Activated naive CD4-positive, alpha-beta T cell treated with anti-CD3 and anti-CD28 coated beads for 36 hours (primary cell): Measurements from ENCODE around the gene DSCAM. TPM values are rescaled to one million over a fixed set of nuclear protein-coding genes. Genes with fewer than 3 reads are reported as not detected.

Source experiments
- CTCF ChIA-PET: fragments of 350-600 bp; sonication (Branson Sonifier 250); formaldehyde crosslinking; loops from one replicate; lab custom pipeline; 2021; ENCODE audit warnings: antibody characterized with exemption; lab: Charles Lee
- DNase-seq: peaks from one replicate; pipeline ENCODE4 v3.0.0-alpha.2; 2020
- H3K27ac Mint-ChIP-seq: one replicate; pipeline ENCODE4 v1.8.0; 2021; ENCODE audit warnings: mild to moderate bottlenecking, mixed read lengths
- H3K27me3 Mint-ChIP-seq: one replicate; pipeline ENCODE4 v1.8.0; 2021; ENCODE audit warnings: low read depth, mixed read lengths
- H3K36me3 Mint-ChIP-seq: one replicate; pipeline ENCODE4 v1.8.0; 2021; ENCODE audit warnings: low read depth, mixed read lengths
- H3K4me1 Mint-ChIP-seq: one replicate; pipeline ENCODE4 v1.8.0; 2021; ENCODE audit warnings: low read depth, mixed read lengths
- H3K4me3 Mint-ChIP-seq: one replicate; pipeline ENCODE4 v1.8.0; 2021; ENCODE audit warnings: mild to moderate bottlenecking, moderate library complexity, mixed read lengths
- H3K9me3 Mint-ChIP-seq: one replicate; pipeline ENCODE4 v1.8.0; 2021; ENCODE audit warnings: mixed read lengths
- intact Hi-C: fragments of 100-400 bp; cut with micrococcal nuclease; formaldehyde crosslinking; loops from one replicate; pipeline ENCODE4 v1.15.1; 2023
- total RNA-seq, 2 experiments: library from RNA; stranded (reverse); gene quantifications; one replicate each; pipeline ENCODE4 v1.2.3, GENCODE V29; 2021

The DSCAM gene
- total RNA-seq, 2 experiments from 2014 or later, result not detected

DNA sequence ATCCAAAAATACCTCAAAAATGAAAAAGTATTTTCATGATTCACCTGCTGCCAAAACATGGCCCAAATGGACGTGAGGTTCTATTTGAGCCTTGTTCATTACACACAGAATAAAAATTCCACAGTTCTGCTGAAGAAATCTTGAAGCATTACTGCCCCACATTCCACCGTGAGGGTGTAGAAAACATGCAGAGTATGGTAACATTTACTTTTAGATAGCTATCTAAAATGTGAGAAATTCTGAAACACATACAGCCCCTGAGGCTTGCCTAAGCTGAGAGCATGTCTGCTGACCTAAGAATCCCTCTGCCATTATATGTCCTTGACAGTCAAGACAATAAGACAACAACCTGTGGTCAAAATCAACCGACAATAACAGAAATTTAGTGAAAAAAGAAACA, 186.5 kb downstream of the DSCAM start:
- intact Hi-C loops, result no loop called here
- Mint-ChIP-seq H3K4me3 (no peak overlapping the region), H3K27ac (no peak overlapping the region), H3K27me3 (no peaks in the 10 kb centered on the region), H3K4me1 (no peaks in the 10 kb centered on the region), H3K36me3 (no peaks in the 10 kb centered on the region), H3K9me3 (peaks cover 2% of the 10 kb centered on the region)
- no peak for DNase-seq
- CTCF ChIA-PET, result no interaction called here

DNA sequence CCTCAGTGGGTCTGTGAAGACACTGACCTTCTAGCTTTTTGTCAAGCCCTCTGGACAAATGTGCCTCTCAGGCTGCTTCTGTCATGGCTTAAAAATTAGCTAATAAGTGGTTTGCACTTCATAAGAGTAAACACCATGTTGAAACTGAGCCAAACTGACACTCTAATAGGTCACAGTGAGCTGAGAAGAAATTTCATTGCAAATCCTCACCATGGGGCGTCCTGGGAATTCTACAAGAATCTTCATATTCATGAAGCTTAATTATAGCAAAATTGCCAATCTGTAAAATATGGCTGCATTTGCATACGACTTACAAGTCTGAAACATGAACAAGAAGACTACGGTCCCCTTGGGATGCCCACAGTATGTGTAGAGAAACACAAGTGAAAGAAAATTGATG, 188.6 kb downstream of the DSCAM start:
- intact Hi-C loops, result no loop called here
- Mint-ChIP-seq H3K27me3 (no peaks in the 10 kb centered on the region), H3K4me1 (no peaks in the 10 kb centered on the region), H3K36me3 (no peaks in the 10 kb centered on the region), H3K4me3 (no peak overlapping the region), H3K27ac (no peak overlapping the region), H3K9me3 (peaks cover 5% of the 10 kb centered on the region)
- no peak for DNase-seq
- CTCF ChIA-PET, result no interaction called here

DNA sequence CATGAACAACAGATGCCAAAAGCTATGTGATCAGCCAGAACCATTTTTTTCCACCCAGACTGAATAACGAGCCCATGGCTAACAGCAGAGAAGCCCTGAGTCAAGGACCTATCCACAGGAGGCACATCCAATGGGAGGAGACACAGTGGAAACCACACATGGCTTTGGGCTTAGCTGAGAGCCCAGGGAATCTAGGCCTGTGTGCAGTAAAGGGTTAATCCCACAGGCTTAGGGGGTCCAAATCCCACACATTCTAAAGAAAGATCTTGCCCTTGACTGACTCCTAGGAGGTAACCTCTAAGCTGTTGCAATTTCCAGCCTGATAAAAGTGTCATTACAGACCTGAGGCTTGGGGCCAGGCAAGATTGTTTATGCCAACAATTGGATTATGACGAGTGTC, 194.5 kb downstream of the DSCAM start:
- DNase-seq, result no peak
- intact Hi-C loops, result no loop called here
- Mint-ChIP-seq H3K9me3 (peaks cover 7% of the 10 kb centered on the region), H3K27me3 (no peaks in the 10 kb centered on the region), H3K4me3 (no peak overlapping the region), H3K4me1 (no peaks in the 10 kb centered on the region), H3K27ac (no peak overlapping the region), H3K36me3 (no peaks in the 10 kb centered on the region)
- CTCF ChIA-PET, result no interaction called here

DNA sequence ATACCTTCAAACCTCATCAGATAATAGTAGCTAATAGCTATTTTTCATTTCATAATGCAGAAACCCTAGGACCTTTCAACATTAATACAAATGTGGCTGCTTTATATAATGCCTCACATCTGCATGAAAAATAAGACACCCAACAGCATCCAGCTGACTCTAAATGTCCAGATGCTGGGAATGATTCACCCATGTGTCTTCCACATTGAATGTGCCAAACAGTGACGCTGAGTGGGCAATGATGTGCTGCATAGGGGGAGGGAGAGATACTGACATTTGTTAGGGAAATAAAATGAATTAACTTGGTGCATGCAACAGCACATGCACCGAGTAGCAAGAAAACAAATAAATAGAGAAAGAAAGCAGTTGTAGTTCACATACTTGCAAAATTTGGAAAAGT, 199.3 kb downstream of the DSCAM start:
- Mint-ChIP-seq H3K4me3 (no peak overlapping the region), H3K4me1 (no peaks in the 10 kb centered on the region), H3K27ac (no peak overlapping the region), H3K9me3 (peaks cover 6% of the 10 kb centered on the region), H3K27me3 (no peaks in the 10 kb centered on the region), H3K36me3 (no peaks in the 10 kb centered on the region)
- no peak for DNase-seq
- CTCF ChIA-PET, result no interaction called here
- intact Hi-C loops, result no loop called here

- peaks cover 6% of the 10 kb centered on the region for H3K9me3 Mint-ChIP-seq
- intact Hi-C loops, result no loop called here
- no peaks in the 10 kb centered on the region for H3K27me3 Mint-ChIP-seq
- H3K27ac Mint-ChIP-seq, result no peak overlapping the region
- H3K4me3 Mint-ChIP-seq, result no peak overlapping the region
- CTCF ChIA-PET, result no interaction called here
- no peaks in the 10 kb centered on the region for H3K4me1 Mint-ChIP-seq
- H3K36me3 Mint-ChIP-seq, result no peaks in the 10 kb centered on the region
- DNase-seq, result no peak
Measured at GRCh38 chr21:40646651-40647050, 200.3 kb downstream of the DSCAM start.

- intact Hi-C loops, result no loop called here
- CTCF ChIA-PET, result no interaction called here
Measured at GRCh38 chr21:40641042-40641441, 205.9 kb downstream of the DSCAM start.

DNA sequence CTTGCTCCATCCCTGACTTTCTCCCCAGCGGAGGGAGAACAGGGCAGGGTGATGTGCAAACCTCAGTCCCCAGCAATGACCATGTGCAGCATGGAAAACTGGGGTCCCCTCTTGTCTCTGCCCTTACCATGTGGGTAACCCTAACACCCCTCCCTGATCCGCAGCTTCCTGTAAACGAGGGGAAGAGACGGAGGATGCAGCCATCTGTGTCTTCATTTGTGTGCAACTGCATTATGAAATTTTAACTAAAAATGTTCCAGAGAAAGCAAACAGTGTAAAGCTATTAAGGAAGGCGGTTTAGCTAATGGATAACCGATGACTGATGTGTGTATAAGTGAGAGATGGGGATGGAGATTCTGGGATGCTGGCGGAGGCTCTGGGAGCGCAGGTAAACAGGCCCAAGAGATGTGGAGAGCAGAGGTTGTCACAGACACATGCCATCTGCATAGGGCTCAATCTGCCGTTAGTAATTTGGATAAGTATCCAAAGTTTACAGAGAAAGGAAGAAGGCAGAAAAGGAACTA, 206.6 kb downstream of the DSCAM start:
- CTCF ChIA-PET, result no interaction called here
- no peak overlapping the region for H3K27ac Mint-ChIP-seq
- no peaks in the 10 kb centered on the region for H3K4me1 Mint-ChIP-seq
- peaks cover 1% of the 10 kb centered on the region for H3K9me3 Mint-ChIP-seq
- peaks cover 2% of the 10 kb centered on the region for H3K27me3 Mint-ChIP-seq
- H3K36me3 Mint-ChIP-seq, result no peaks in the 10 kb centered on the region
- intact Hi-C loops, result no loop called here
- H3K4me3 Mint-ChIP-seq, result no peak overlapping the region
- DNase-seq, result no peak

More at GRCh38 chr21:40641042-40641441, 205.9 kb downstream of the DSCAM start:
- Mint-ChIP-seq H3K9me3 (peaks cover 1% of the 10 kb centered on the region), H3K27me3 (peaks cover 2% of the 10 kb centered on the region), H3K36me3 (no peaks in the 10 kb centered on the region), H3K4me3 (no peak overlapping the region), H3K4me1 (no peaks in the 10 kb centered on the region), H3K27ac (no peak overlapping the region)
- no peak for DNase-seq

DNA sequence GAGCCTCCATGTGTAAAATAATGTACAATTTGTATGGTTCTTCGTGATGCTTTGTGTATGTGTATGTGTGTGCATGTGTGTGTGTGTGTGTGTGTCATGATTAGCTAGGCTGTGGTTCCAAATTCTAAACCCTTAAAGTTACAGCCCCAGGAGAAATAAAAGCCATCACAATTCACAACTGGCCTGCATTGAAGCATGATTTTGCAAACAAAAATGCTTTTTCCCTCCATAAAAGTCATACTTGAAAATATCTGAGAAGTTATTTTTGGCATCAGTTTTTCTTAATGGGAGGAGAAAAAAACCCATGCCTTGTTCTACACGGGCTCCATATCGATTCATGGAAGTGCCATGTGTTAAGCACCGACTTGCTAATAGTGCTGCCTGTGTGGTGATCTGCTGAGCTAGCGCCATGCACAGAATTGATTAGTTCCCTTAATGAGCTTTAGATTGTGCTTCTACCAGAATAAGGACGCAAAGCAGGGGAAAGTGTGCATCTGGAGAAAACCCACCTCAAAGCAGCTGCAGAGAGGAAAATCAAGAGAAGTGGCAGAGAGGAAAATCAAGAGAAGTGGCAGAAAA, 207.3 kb downstream of the DSCAM start:
- Mint-ChIP-seq H3K36me3 (no peaks in the 10 kb centered on the region), H3K27ac (no peak overlapping the region), H3K4me3 (no peak overlapping the region), H3K4me1 (no peaks in the 10 kb centered on the region), H3K27me3 (peaks cover 2% of the 10 kb centered on the region), H3K9me3 (peaks cover 1% of the 10 kb centered on the region)
- DNase-seq, result no peak
- CTCF ChIA-PET, result no interaction called here
- intact Hi-C loops, result no loop called here

DNA sequence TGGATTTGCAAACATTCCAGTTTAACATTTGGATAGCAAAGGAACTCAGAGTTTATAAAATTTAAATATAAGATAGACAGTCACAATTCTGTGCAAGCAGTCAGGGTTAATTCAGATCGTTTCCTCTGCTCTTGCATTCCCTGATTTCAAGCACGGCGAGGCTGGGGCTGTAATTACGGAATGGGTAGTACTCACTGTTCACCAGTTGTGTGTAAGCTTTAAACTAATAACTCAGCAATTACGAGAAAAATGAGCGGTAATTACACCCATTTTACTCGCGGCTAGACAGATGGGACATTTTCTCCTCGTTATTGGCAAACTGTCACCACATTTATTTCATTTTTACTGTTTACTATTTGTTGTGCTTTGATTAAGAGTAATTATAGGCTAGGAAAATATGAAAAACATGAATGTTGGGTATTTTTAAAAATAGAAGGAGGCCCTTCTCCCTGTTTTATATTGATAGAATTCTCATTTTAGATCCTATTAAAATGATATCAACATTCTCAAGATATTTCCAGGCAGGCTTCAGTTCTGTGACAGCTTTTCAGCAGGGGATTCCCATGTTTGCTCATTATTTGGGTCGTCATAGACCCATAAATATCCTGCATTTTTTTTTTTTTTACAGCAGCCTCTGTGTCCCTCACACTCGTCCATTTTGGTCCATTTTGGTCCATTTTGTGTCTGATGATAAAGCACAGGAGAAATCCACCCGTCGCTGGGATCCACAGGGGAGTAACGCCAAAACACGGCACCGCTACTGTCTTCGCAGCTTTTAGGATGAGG, 208.3 kb downstream of the DSCAM start:
- no peak overlapping the region for H3K4me3 Mint-ChIP-seq
- H3K27ac Mint-ChIP-seq, result no peak overlapping the region
- intact Hi-C loops, result no loop called here
- no peaks in the 10 kb centered on the region for H3K9me3 Mint-ChIP-seq
- CTCF ChIA-PET, result no interaction called here
- no peak for DNase-seq
- no peaks in the 10 kb centered on the region for H3K4me1 Mint-ChIP-seq
- peaks cover 2% of the 10 kb centered on the region for H3K27me3 Mint-ChIP-seq
- H3K36me3 Mint-ChIP-seq, result no peaks in the 10 kb centered on the region

- Mint-ChIP-seq H3K4me3 (no peak overlapping the region), H3K27me3 (peaks cover 2% of the 10 kb centered on the region), H3K27ac (no peak overlapping the region), H3K36me3 (no peaks in the 10 kb centered on the region), H3K9me3 (no peaks in the 10 kb centered on the region), H3K4me1 (no peaks in the 10 kb centered on the region)
- CTCF ChIA-PET, result no interaction called here
- DNase-seq, result no peak
- intact Hi-C loops, result no loop called here
Measured at GRCh38 chr21:40636026-40636425, 210.9 kb downstream of the DSCAM start.

- intact Hi-C loops, result no loop called here
- CTCF ChIA-PET, result interaction anchor here (0.6 kb wide), 1 partner anchor 190 kb away, joined by 3 read pairs; no protein-coding TSS in a partner anchor
- no peaks in the 10 kb centered on the region for H3K36me3 Mint-ChIP-seq
- no peaks in the 10 kb centered on the region for H3K4me1 Mint-ChIP-seq
- H3K27ac Mint-ChIP-seq, result no peak overlapping the region
- H3K4me3 Mint-ChIP-seq, result no peak overlapping the region
- no peak for DNase-seq
- no peaks in the 10 kb centered on the region for H3K9me3 Mint-ChIP-seq
- peaks cover 2% of the 10 kb centered on the region for H3K27me3 Mint-ChIP-seq
Measured at GRCh38 chr21:40635391-40635790, 211.6 kb downstream of the DSCAM start.

DNA sequence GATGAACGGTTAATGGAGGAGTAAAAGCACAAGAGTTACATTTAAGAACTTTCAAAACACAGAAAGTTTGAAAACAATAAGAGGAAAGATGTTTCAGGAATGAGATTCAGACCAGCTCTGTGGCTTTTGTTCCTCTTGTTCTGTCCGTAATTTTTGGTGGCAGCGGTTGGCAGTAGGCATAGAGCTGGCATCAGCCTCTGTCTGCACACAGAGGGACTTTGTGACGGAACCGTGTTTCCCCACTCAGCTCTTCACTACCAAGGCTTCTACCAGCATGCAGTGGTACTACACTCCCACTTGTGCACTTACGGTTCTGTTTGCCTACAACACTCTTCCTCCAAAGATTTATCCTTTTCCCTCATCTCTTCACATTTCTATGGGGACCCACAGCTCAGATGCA, 212.8 kb downstream of the DSCAM start:
- CTCF ChIA-PET, result no interaction called here
- intact Hi-C loops, result no loop called here
- no peak for DNase-seq
- H3K4me1 Mint-ChIP-seq, result no peaks in the 10 kb centered on the region
- H3K27me3 Mint-ChIP-seq, result no peaks in the 10 kb centered on the region
- no peak overlapping the region for H3K27ac Mint-ChIP-seq
- no peak overlapping the region for H3K4me3 Mint-ChIP-seq
- no peaks in the 10 kb centered on the region for H3K9me3 Mint-ChIP-seq
- H3K36me3 Mint-ChIP-seq, result no peaks in the 10 kb centered on the region

- Mint-ChIP-seq H3K4me3 (no peak overlapping the region), H3K36me3 (no peaks in the 10 kb centered on the region), H3K27ac (no peak overlapping the region), H3K9me3 (no peaks in the 10 kb centered on the region), H3K27me3 (no peaks in the 10 kb centered on the region), H3K4me1 (no peaks in the 10 kb centered on the region)
- DNase-seq, result no peak
- CTCF ChIA-PET, result no interaction called here
- intact Hi-C loops, result no loop called here
Measured at GRCh38 chr21:40633048-40633447, 213.9 kb downstream of the DSCAM start.
